ENCODE data around the gene SMIM13. TPM values are rescaled to one million over a fixed set of nuclear protein-coding genes. Genes with fewer than 3 reads are reported as not detected.

Gene SMIM13
- polyA plus RNA-seq, 2 of the 4 experiments (the other 2 are of a cell fraction), result 12.7 to 12.8 TPM

GRCh38 chr6:11177271-11177670 lies 83.6 kb downstream of the SMIM13 start:
- H3K4me3 ChIP-seq, result no peak overlapping the region
- H3K4me2 ChIP-seq, result no peak overlapping the region
- H3K27ac ChIP-seq, result peak overlapping the region in 1 of 2 experiments; percentile 44; a peak in 3 of 6 replicates
- WGBS (ENCODE audit: missing lambda C conversion rate), result 85% methylated on average over 1 of the region's 1 CpG
- FAIRE-seq, result no peak
- peaks cover 7% of the 10 kb centered on the region; the same call in 2 of the 3 replicates for H3K9me3 ChIP-seq
- ATAC-seq, result no peak
- no peak for TF ChIP-seq JUNB (IDR thresholded peaks at IDR 0.05)
- TF ChIP-seq EHMT2 (IDR thresholded peaks at IDR 0.05; ENCODE audit: low read depth), result no peak
- TF ChIP-seq ESRRA (IDR thresholded peaks at IDR 0.05; ENCODE audit: borderline replicate concordance, low read length), result no peak
- TF ChIP-seq NR3C1 (IDR thresholded peaks at IDR 0.05), result no peak
- TF ChIP-seq MAZ (IDR thresholded peaks at IDR 0.05; ENCODE audit: borderline replicate concordance, low read depth, low read length), result no peak
- TF ChIP-seq RFX5 (IDR thresholded peaks at IDR 0.05), result no peak
- no peak for TF ChIP-seq CHD2 (IDR thresholded peaks at IDR 0.05; ENCODE audit: low read length, partially characterized antibody)
- TF ChIP-seq CEBPB (IDR thresholded peaks at IDR 0.05), result no peak
- no peak for TF ChIP-seq RNF2 (IDR thresholded peaks at IDR 0.05; ENCODE audit: borderline replicate concordance, low read depth)
- no peak for TF ChIP-seq ZFP36 (IDR thresholded peaks at IDR 0.05; ENCODE audit: borderline replicate concordance, partially characterized antibody)
- TF ChIP-seq FOSB (CRISPR knock-in tag; IDR thresholded peaks at IDR 0.05), result no peak
- no peak for TF ChIP-seq HDAC2 (IDR thresholded peaks at IDR 0.05)
- TF ChIP-seq REST (IDR thresholded peaks at IDR 0.05), result no peak
- no peak for TF ChIP-seq RARB (CRISPR knock-in tag; IDR thresholded peaks at IDR 0.05)
- no peak for TF ChIP-seq TFCP2L1 (CRISPR knock-in tag; IDR thresholded peaks at IDR 0.05)
- TF ChIP-seq GATA3 (IDR thresholded peaks at IDR 0.05; ENCODE audit: borderline replicate concordance), result no peak
- TF ChIP-seq NFE2L2 (conservative IDR thresholded peaks at IDR 0.05; ENCODE audit: low read length), result no peak
- DNase-seq (ENCODE audit: low read depth in 1 of 2, low spot score in 1 of 2), result no peak
- ChIA-PET POLR2A (no interaction called here), CTCF (interaction anchor here (0.9 to 3.8 kb wide), 2 partner anchors 33 to 319 kb away, joined by 3 to 20 read pairs; no protein-coding TSS in a partner anchor)
- H3K4me1 ChIP-seq, result peaks cover 20% of the 10 kb centered on the region

- FAIRE-seq (no peak), ATAC-seq (peak; percentile 36; a peak in 4 of 6 replicates), DNase-seq (ENCODE audit: low read depth in 1 of 2, low spot score in 1 of 2) (no peak)
- 79% methylated on average over 6 of the region's 6 CpGs for WGBS (ENCODE audit: missing lambda C conversion rate)
- Histone ChIP-seq H3K9me3 (peaks cover 7% of the 10 kb centered on the region; the same call in 2 of the 3 replicates), H3K4me2 (no peak overlapping the region), H3K27ac (peak overlapping the region; percentile 60 to 75), H3K4me1 (peaks cover 10% of the 10 kb centered on the region), H3K4me3 (no peak overlapping the region)
- ChIA-PET POLR2A (no interaction called here), CTCF (interaction anchor here (1.8 to 3.0 kb wide), 2 partner anchors 35 to 317 kb away, joined by 8 to 19 read pairs; no protein-coding TSS in a partner anchor)
- TF ChIP-seq MAFK (IDR thresholded peaks at IDR 0.05; ENCODE audit: partially characterized antibody) (no peak), CTCF (IDR thresholded peaks at IDR 0.05) (no peak), POLR2AphosphoS2 (conservative IDR thresholded peaks at IDR 0.05; ENCODE audit: low read length) (no peak), FOSB (CRISPR knock-in tag; IDR thresholded peaks at IDR 0.05) (no peak), MAZ (IDR thresholded peaks at IDR 0.05; ENCODE audit: borderline replicate concordance, low read depth, low read length) (no peak), TFCP2L1 (CRISPR knock-in tag; IDR thresholded peaks at IDR 0.05) (no peak), CHD2 (IDR thresholded peaks at IDR 0.05; ENCODE audit: low read length, partially characterized antibody) (no peak), ATOH8 (CRISPR knock-in tag; IDR thresholded peaks at IDR 0.05; ENCODE audit: low read depth) (no peak), HEYL (CRISPR knock-in tag; IDR thresholded peaks at IDR 0.05) (no peak), BHLHE40 (IDR thresholded peaks at IDR 0.05; ENCODE audit: low read depth, low read length) (no peak), RFX5 (IDR thresholded peaks at IDR 0.05) (no peak), HDAC2 (IDR thresholded peaks at IDR 0.05) (no peak), ZNF302 (CRISPR knock-in tag; IDR thresholded peaks at IDR 0.05) (no peak)
Observed at GRCh38 chr6:11179088-11179418, 85.4 kb downstream of the SMIM13 start.

All from A549 (cell line).